ENCODE data around the gene C19orf67. TPM values are rescaled to one million over a fixed set of nuclear protein-coding genes. Genes with fewer than 3 reads are reported as not detected.

Gene C19orf67
- total RNA-seq, 3 donors from 2014 or later: not detected

DNA sequence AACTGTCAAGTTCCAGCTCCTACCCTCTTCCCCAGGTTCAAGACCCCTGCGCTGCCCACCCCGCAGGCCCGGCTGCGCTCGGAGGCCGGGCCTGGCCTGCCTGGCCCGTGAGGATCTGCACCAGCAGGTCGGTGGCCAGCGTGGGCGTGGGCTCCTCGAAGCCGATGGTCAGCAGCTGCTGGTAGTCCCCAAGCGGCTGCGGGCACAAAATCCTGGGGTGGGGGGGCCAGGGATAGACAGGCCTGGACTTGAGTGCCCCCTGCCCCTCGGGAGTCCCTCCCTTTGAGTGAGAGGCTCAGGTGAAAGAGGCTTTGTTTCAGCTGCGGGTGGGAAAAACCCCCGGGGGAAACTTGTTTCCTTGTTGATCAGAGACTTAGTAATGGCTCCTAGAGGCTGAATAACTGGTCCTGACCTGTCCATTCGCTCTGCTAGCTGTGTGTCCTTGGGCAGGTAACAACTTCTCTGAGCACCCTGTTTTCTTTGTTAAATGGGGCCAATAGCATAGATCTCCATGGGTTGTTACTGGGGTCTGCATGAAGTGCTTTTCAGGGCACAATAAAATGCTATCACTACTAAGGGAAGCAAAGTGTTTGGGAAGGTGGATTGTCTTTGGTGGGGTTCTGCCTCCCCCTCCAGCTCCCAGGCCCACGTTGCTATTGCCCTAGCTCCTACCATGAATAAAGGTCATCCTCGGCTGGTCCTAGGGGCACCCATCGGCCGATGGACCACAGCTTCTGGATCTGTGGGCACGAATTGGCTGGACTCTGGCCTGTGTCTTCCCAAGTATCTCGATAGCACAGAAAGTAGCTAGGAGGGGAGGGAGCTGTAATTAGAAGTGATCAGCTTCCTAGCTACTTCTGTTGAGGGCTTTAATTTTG lies 3.5 kb downstream of the C19orf67 start:
- Histone ChIP-seq H3K27me3 (no peaks in the 10 kb centered on the region), H3K4me3 (peak overlapping the region; percentile 77 to 80 (median 78)), H3K27ac (peak overlapping the region; percentile 94 to 96), H3K9me3 (no peaks in the 10 kb centered on the region), H3K36me3 (no peaks in the 10 kb centered on the region), H3K4me1 (no peaks in the 10 kb centered on the region)
- peak; percentile 66 to 88 for DNase-seq (ENCODE audit: low spot score in 2 of 2)
- TF ChIP-seq POLR2AphosphoS5 (IDR thresholded peaks at IDR 0.05) (no peak), POLR2A (IDR thresholded peaks at IDR 0.05) (no peak)
- TF ChIP-seq, protein P1, sequence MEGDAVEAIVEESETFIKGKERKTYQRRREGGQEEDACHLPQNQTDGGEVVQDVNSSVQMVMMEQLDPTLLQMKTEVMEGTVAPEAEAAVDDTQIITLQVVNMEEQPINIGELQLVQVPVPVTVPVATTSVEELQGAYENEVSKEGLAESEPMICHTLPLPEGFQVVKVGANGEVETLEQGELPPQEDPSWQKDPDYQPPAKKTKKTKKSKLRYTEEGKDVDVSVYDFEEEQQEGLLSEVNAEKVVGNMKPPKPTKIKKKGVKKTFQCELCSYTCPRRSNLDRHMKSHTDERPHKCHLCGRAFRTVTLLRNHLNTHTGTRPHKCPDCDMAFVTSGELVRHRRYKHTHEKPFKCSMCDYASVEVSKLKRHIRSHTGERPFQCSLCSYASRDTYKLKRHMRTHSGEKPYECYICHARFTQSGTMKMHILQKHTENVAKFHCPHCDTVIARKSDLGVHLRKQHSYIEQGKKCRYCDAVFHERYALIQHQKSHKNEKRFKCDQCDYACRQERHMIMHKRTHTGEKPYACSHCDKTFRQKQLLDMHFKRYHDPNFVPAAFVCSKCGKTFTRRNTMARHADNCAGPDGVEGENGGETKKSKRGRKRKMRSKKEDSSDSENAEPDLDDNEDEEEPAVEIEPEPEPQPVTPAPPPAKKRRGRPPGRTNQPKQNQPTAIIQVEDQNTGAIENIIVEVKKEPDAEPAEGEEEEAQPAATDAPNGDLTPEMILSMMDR (IDR thresholded peaks at IDR 0.05): no peak
- intact Hi-C loops (cut with DNase I; ENCODE audit: low total_unique reads): loop anchor here (1.0 kb wide), 1 partner anchor 22 kb away; no protein-coding TSS in a partner anchor

DNA sequence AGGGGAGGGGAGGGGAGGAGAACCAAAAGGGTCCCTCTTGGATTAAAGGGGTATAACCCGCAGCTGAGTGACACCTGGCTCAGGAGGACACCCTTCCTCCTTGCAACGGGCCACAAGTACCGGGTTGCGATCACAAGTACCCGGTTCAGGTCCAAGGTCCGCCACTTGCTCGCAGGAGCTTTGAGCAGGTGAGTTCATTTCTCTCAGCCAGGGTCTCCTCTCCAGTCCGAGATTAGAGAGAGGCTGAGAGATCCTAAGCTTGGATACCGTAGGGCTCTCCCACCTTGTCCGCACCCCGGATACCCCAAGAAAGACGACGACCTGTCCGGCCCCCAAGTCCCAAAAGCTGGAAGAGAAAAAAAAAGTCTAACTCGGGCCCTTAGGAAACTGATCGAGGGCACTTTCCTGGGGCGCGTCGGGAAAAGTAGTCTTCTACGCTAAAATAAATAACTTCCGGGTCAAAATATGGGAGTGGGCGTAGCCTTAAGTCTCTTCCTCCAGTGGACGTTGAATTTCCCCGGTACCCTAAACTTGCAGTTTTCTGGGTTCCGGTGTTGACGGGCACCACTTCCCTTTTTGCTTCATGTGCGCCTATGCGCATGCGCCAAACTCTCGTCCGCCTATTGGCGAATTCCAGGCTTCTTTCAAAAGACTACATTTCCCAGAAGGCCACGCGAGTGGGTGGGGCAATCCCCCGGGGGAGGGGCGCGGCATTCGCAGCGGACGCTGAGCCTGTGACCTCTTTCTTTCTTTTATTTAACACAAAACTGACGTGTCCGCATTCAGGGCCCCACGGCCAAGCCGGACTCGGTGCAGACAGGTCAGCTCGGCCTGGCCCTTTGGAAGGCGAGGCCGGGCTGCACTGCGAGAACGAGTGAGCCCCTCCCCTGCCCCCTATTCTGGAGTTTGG lies 4.4 kb downstream of the C19orf67 start:
- Histone ChIP-seq H3K27ac (peak overlapping the region; percentile 94 to 96), H3K4me3 (peak overlapping the region; percentile 77 to 80 (median 78)), H3K36me3 (no peaks in the 10 kb centered on the region), H3K27me3 (no peaks in the 10 kb centered on the region), H3K9me3 (no peaks in the 10 kb centered on the region), H3K4me1 (no peaks in the 10 kb centered on the region)
- intact Hi-C loops (cut with DNase I; ENCODE audit: low total_unique reads): no loop called here
- DNase-seq (ENCODE audit: low spot score in 2 of 2): peak; percentile 99
- TF ChIP-seq POLR2A (IDR thresholded peaks at IDR 0.05) (peak; percentile 70), POLR2AphosphoS5 (IDR thresholded peaks at IDR 0.05) (peak; percentile 75 to 92 (median 91))
- TF ChIP-seq, protein P1 (IDR thresholded peaks at IDR 0.05): peak in 1 of 3 donors; percentile 20

DNA sequence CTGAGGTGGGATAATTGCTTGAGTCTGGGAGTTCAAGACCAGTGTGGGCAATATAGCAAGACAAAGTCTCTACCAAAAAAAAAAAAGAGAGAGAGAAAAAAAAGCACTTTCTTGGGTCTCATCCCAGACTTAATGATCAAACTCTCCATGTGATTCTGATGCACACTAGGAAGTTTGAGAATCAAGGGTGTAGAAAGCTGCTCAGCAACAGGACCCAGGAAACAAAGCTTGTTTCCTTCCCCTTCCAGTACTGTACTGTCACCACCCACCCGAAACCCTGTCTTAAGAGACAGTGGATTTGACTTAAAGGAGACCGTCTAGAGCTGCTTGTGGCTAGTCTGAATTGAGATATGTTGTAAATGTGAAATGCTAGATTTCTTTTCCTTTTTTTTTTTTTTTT lies 7.2 kb downstream of the C19orf67 start:
- Histone ChIP-seq H3K9me3 (no peaks in the 10 kb centered on the region), H3K4me1 (no peaks in the 10 kb centered on the region), H3K27me3 (no peaks in the 10 kb centered on the region), H3K27ac (no peak overlapping the region), H3K36me3 (no peaks in the 10 kb centered on the region), H3K4me3 (no peak overlapping the region)
- intact Hi-C loops (cut with DNase I; ENCODE audit: low total_unique reads): loop anchor here (10.0 kb wide), 1 partner anchor 194 kb away; no protein-coding TSS in a partner anchor
- no peak for TF ChIP-seq POLR2A (IDR thresholded peaks at IDR 0.05)
- TF ChIP-seq, protein P1 (IDR thresholded peaks at IDR 0.05): no peak
- TF ChIP-seq POLR2AphosphoS5 (IDR thresholded peaks at IDR 0.05): no peak
- no peak for DNase-seq (ENCODE audit: low spot score in 2 of 2)

DNA sequence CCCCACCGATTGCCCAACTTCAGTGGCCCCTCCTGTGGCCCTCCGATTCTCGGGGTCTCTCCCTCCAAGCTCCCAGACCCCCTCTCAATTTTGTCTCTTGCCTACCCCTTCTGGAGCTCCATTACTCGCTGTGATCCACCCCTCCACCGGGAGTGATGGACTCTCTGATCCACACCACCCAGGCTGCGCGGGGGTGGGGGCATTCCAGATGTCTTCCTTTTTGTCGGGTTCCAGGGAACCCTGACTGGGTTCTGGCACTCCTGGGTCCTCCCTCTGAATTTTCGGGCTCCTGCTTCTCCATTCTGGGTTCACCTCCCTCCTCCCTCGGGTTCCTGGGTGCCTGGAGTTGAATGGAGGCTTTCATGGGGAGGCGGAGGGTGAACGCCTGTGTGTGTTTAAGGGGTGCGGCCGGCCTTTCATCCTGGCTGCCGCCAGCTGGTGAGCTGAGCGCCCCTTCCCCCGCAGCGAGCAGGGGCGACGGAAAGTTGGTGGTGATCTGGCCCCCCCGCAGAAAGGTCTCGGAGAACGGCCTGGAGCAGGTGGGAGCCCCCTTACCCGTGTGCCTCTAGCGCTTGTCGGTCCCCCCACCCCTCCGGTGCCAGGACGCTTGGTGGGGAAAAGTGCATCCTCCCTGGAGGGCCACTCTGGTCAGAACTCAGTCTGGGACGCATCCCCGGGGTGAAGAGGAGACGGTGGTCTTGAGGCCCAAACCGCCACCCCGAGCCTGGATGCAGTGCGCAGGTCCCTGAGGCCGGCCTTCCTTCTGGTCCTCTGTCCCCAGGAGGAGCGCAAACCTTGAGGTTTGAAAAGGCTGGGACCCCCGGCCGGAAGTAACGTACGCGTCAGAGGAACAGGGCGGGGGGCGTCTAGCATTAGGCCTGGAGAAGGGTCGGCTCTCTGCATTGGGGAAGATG lies 11.4 kb downstream of the C19orf67 start:
- DNase-seq (ENCODE audit: low spot score in 2 of 2): no peak
- Histone ChIP-seq H3K9me3 (no peaks in the 10 kb centered on the region), H3K4me1 (no peaks in the 10 kb centered on the region), H3K4me3 (peak overlapping the region; percentile 63 to 73 (median 71)), H3K36me3 (no peaks in the 10 kb centered on the region), H3K27me3 (no peaks in the 10 kb centered on the region), H3K27ac (peak overlapping the region; percentile 86 to 93)
- intact Hi-C loops (cut with DNase I; ENCODE audit: low total_unique reads): loop anchor here (10.0 kb wide), 1 partner anchor 189 kb away; no protein-coding TSS in a partner anchor
- TF ChIP-seq, protein P1 (IDR thresholded peaks at IDR 0.05): no peak
- no peak for TF ChIP-seq POLR2AphosphoS5 (IDR thresholded peaks at IDR 0.05)
- no peak for TF ChIP-seq POLR2A (IDR thresholded peaks at IDR 0.05)
